Upper lobe of left lung (tissue), 4 donors: Measurements from ENCODE around the gene GPATCH4.

Experiments used
- POLR2A ChIP-seq, 4 donors: fragments of 450-650 bp; IDR thresholded peaks; one replicate each; pipeline ENCODE4 v1.5.1; 2016 to 2017; ENCODE audit warnings: antibody characterized with exemption in 4 of 4, mild to moderate bottlenecking in 2 of 4
- POLR2AphosphoS5 ChIP-seq, 2 donors: sonication (generic); formaldehyde crosslinking; IDR thresholded peaks; one replicate each; pipeline ENCODE4 v1.5.1; 2017; ENCODE audit warnings: antibody characterized with exemption in 2 of 2
- TF ChIP-seq, protein P1 (sequence below), 6 experiments: fragments of 450-650 bp in 4 of 6; fragments of 200-600 bp in 2 of 6; sonication (generic) in 2 of 6; IDR thresholded peaks; one replicate each; pipeline ENCODE4 v1.5.1; 2016 to 2019; ENCODE audit warnings: antibody characterized with exemption in 6 of 6

DNA sequence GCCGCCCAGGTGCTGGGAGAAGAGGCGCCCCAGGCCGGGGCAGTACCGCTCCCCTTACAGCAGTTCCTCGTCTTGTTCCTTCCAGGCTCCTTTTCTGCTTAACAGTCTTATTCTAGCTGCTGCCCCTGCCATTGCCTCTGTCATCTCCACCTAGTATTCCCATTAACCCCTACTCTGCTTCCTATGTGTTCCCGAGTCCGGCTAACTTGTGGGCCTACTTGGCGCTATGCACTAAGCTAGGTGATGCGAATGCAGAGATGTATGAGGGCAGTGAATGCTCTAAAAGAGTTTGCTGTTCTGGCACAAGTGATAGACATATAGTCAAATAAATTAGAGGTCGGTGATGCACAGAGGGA is 28.6 kb downstream of the GPATCH4 start:
- TF ChIP-seq, protein P1, sequence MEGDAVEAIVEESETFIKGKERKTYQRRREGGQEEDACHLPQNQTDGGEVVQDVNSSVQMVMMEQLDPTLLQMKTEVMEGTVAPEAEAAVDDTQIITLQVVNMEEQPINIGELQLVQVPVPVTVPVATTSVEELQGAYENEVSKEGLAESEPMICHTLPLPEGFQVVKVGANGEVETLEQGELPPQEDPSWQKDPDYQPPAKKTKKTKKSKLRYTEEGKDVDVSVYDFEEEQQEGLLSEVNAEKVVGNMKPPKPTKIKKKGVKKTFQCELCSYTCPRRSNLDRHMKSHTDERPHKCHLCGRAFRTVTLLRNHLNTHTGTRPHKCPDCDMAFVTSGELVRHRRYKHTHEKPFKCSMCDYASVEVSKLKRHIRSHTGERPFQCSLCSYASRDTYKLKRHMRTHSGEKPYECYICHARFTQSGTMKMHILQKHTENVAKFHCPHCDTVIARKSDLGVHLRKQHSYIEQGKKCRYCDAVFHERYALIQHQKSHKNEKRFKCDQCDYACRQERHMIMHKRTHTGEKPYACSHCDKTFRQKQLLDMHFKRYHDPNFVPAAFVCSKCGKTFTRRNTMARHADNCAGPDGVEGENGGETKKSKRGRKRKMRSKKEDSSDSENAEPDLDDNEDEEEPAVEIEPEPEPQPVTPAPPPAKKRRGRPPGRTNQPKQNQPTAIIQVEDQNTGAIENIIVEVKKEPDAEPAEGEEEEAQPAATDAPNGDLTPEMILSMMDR (IDR thresholded peaks at IDR 0.05), result peak in 1 of 6 experiments; percentile 24
- TF ChIP-seq POLR2AphosphoS5 (IDR thresholded peaks at IDR 0.05), result no peak
- TF ChIP-seq POLR2A (IDR thresholded peaks at IDR 0.05), result no peak
